GM12865 (cell line): Measurements from ENCODE around the gene CYTH1.

Source experiments
- DNase-seq: peaks from one replicate; pipeline ENCODE4 v3.0.0; 2010; ENCODE audit warnings: low read depth
- H3K4me3 ChIP-seq: 2 replicates; pipeline ENCODE4 v1.5.1; 2011; ENCODE audit warnings: mild to moderate bottlenecking, low read depth, low read length, control low read depth
- TF ChIP-seq, protein P1 (sequence below): IDR thresholded peaks from 2 replicates; pipeline ENCODE4 v1.5.1; 2011; ENCODE audit warnings: low read length, control low read depth, low read depth, inconsistent platforms; ENCODE audit not compliant: insufficient read depth; ENCODE audit errors: missing control alignments

The CYTH1 gene

GRCh38 chr17:78727057-78727456 lies 55.0 kb downstream of the CYTH1 start:
- H3K4me3 ChIP-seq, result peak overlapping the region; percentile 35
- TF ChIP-seq, protein P1, sequence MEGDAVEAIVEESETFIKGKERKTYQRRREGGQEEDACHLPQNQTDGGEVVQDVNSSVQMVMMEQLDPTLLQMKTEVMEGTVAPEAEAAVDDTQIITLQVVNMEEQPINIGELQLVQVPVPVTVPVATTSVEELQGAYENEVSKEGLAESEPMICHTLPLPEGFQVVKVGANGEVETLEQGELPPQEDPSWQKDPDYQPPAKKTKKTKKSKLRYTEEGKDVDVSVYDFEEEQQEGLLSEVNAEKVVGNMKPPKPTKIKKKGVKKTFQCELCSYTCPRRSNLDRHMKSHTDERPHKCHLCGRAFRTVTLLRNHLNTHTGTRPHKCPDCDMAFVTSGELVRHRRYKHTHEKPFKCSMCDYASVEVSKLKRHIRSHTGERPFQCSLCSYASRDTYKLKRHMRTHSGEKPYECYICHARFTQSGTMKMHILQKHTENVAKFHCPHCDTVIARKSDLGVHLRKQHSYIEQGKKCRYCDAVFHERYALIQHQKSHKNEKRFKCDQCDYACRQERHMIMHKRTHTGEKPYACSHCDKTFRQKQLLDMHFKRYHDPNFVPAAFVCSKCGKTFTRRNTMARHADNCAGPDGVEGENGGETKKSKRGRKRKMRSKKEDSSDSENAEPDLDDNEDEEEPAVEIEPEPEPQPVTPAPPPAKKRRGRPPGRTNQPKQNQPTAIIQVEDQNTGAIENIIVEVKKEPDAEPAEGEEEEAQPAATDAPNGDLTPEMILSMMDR, result no peak

GRCh38 chr17:78726513-78726912 lies 55.6 kb downstream of the CYTH1 start:
- peak overlapping the region; percentile 33 for H3K4me3 ChIP-seq
- TF ChIP-seq, protein P1, result no peak
- DNase-seq, result no peak

More at GRCh38 chr17:78727057-78727456, 55.0 kb downstream of the CYTH1 start:
- no peak for DNase-seq

- H3K4me3 ChIP-seq, result peak overlapping the region; percentile 63
- TF ChIP-seq, protein P1, result no peak
- DNase-seq, result peak; percentile 85
Measured at GRCh38 chr17:78725448-78726021, 56.5 kb downstream of the CYTH1 start.

DNA sequence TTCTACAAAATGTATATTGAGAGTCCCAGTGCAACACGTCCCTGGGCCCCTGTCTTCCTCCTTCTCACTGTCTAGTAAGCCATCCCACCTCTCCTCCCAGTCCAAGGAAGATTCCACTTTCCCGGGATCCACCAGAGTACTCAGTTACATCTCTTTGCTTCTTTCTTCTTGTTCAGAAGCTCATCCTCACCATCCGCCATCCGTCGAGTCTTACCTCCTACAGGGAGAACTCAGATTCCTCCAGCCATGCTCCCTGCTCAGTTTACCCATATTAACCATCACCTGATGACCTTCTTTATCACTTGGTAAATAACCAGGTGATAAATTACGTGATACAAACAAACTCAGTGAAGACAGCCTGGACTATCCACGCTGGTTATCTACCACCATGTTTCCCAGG lies 57.1 kb downstream of the CYTH1 start:
- DNase-seq, result no peak
- TF ChIP-seq, protein P1, result no peak
- H3K4me3 ChIP-seq, result peak overlapping the region; percentile 63

DNA sequence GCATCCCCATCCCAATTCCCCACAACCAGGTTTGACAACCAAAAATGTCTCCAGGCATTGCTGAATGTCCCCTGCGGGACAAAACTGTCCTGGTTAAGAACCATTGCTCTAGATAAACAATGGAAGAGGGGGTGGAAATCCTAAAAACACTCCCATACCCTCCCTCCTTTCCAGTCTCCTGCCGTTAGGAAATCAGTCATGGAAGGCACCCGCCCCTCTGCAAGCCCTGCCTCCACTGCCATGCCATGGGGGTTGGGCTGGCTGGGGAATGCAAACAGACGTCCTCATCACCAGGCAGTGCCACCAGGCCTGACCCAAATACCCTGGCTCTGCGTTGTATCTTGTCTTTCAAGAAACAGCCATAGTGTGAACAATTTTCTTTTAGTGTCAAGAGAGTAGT lies 57.5 kb downstream of the CYTH1 start:
- DNase-seq, result no peak
- H3K4me3 ChIP-seq, result peak overlapping the region; percentile 63
- TF ChIP-seq, protein P1, result no peak

GRCh38 chr17:78723957-78724356 lies 58.1 kb downstream of the CYTH1 start:
- TF ChIP-seq, protein P1, result no peak
- H3K4me3 ChIP-seq, result peak overlapping the region; percentile 63
- no peak for DNase-seq
